Central memory CD4-positive, alpha-beta T cell (primary cell): ENCODE measurements around the gene PADI4.
"Not testable (repeated sequence)": the region's sequence is repeated elsewhere in the genome, so short reads cannot be mapped to it uniquely, and the experiment has no call there.

Experiments
- DNase-seq: peaks from one replicate; pipeline ENCODE4 v3.0.0; 2022

Gene PADI4

GRCh38 chr1:17400725-17401341 lies 92.8 kb downstream of the PADI4 start:
- no peak for DNase-seq

GRCh38 chr1:17401841-17402240 lies 93.8 kb downstream of the PADI4 start:
- no peak for DNase-seq

DNA sequence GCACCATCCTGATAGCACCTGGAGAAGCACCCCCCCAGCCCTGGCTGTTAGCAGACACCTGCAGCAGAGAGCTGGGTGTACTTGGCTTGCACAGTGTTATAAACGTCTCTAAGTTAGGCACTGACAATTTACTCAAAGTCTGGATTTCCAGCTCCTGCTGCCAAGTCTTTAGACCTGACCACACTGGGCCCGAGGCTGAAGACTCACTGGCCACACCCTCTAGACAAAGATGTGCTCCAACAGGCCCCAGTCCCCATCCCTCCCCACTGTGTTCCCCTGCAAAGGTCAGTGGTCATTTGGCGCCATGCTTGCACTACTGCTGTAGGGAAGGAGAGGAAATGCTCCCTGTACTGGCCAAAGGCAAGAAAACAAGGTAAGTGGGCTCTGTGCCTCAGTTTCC lies 95.1 kb downstream of the PADI4 start:
- DNase-seq, result no peak

- DNase-seq, result no peak
These were observed 96.2 kb downstream of the PADI4 start for GRCh38 chr1:17404034-17404684.

DNA sequence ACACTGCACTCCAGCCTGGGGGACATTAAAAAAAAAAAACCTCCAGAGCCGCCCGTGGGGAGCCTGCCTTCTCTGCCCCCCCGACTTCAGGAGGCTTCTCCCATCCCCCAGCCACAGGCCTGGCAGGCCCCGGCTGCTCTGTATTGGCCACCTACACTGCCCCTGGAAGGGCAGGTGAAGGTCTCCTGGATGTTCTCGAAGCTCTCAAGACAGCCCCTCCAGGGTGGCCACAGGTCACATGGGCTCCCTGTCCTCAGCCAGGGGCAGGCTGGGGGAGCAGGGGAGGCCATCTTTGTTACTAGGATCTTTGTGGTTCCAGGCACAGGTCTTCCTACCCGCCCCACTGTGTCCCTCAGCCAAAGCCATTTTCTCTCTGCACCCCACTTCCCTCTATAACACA lies 96.8 kb downstream of the PADI4 start:
- no peak for DNase-seq

DNA sequence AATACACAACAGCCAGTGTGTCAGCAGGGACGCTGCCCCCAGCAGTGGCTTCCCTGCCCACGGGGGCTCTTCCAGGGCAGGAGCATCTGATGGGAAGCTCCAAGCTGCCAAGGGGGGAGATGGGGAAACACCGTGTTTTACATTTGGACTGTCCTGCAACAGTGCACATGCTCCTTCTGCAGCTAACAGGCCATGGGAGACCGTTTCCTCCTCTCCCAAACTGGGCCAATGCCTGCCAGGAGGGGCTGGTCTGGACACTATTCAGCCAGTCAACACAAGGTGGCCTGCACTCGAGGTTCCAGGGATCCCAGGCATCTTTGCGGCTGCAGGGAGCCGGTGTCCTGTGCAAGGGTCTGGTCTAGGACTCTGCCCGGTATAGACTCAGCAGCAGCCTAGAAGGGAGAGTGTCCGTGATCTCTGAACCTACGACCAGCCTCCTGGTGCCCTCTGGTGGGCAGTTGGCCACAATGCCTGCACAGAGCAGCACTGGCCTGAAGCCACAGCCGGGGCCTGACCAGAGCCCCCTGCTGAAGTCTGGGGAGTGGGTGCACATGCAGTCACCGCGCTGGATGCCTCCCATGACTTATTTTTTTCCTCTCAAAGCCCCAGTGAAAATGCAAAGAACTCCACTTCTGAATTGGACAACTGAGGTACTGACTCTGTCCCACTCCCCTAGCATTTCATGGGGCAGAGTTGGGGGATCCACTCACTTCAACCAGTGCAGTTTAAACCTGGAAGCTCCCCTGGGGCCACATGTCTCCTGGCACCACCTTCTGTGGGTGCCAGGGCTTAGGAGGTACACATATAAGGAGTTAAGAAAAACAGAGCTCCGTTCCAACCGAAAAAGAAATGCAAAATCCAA lies 98.1 kb downstream of the PADI4 start:
- no peak for DNase-seq

GRCh38 chr1:17406760-17407475 lies 98.9 kb downstream of the PADI4 start:
- not testable (repeated sequence) for DNase-seq

GRCh38 chr1:17407786-17408514 lies 100.0 kb downstream of the PADI4 start:
- not testable (repeated sequence) for DNase-seq

- no peak for DNase-seq
These were observed 101.4 kb downstream of the PADI4 start for GRCh38 chr1:17409391-17409811.

- DNase-seq, result no peak
These were observed 104.3 kb downstream of the PADI4 start for GRCh38 chr1:17412093-17412870.
